K562 (cell line): ENCODE measurements around the gene NBEAL2.

Experiments
- MEF2A ChIP-seq: IDR thresholded peaks from 2 replicates; pipeline ENCODE4 v1.6.1; 2011; ENCODE audit warnings: low read depth, mild to moderate bottlenecking, low read length, moderate library complexity; ENCODE audit not compliant: control insufficient read depth
- NFYB ChIP-seq: IDR thresholded peaks from 2 replicates; pipeline ENCODE4 v1.6.1; 2011; ENCODE audit warnings: mild to moderate bottlenecking, moderate library complexity; ENCODE audit not compliant: insufficient read length; ENCODE audit errors: extremely low read depth
- POLR2AphosphoS5 ChIP-seq: IDR thresholded peaks from 2 replicates; pipeline ENCODE4 v1.6.1; 2011; ENCODE audit warnings: mild to moderate bottlenecking, low read depth, low read length, moderate library complexity; ENCODE audit not compliant: control insufficient read depth, insufficient read depth
- ZNF3 ChIP-seq: fragments of 250-450 bp; sonication (Bioruptor Pico); IDR thresholded peaks from 2 replicates; pipeline ENCODE4 v1.5.0; 2021; ENCODE audit warnings: mild to moderate bottlenecking, moderate library complexity

- no peak for TF ChIP-seq ZNF3
- TF ChIP-seq NFYB: no peak
- no peak for TF ChIP-seq MEF2A
- no peak for TF ChIP-seq POLR2AphosphoS5
Measured at GRCh38 chr3:46985588-46985987, 6.1 kb downstream of the NBEAL2 start.
